ENCODE data around the gene SV2C. TPM values are rescaled to one million over a fixed set of nuclear protein-coding genes. Genes with fewer than 3 reads are reported as not detected.

SV2C gene
- total and polyA plus RNA-seq, 2 of the 13 experiments (the other 11 are each of a cell fraction or from before 2014, with no cell fraction given), result not detected

DNA sequence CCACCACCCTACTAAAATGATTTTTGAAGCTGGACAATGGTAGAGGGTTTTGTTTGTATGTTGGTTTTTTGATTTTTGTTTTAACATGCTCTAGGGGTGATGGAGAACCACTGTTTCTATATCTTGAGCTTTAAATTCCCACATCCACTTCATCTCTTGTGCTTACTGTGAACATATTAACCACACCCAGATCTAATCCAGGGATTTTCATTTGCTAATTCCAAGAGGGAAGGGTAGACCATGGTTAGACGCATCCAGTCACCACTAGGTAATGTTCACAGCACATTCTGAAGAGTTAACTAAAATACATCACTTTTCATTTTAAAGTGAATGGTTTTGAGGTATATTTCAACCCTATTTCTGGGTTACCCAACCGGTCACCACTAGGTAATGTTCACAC is 283.4 kb downstream of the SV2C start:
- H3K9me3 ChIP-seq (ENCODE audit: low read length), result no peaks in the 10 kb centered on the region
- H3K4me2 ChIP-seq (ENCODE audit: low read depth, low read length), result no peak overlapping the region
- H3K27ac ChIP-seq (ENCODE audit: extremely low read length, insufficient read depth, low read length), result no peak overlapping the region
- H3K36me3 ChIP-seq (replicated peaks in 1 of 2; ENCODE audit: control insufficient read depth in 1 of 2, insufficient read depth in 2 of 2, low read length in 2 of 2), result no peaks in the 10 kb centered on the region
- no peak overlapping the region for H2AFZ ChIP-seq (ENCODE audit: low read length)
- no peaks in the 10 kb centered on the region for H4K20me1 ChIP-seq (ENCODE audit: insufficient read depth, low read length)
- ChIA-PET CTCF (ENCODE audit: low intra/inter-chr PET ratio, low total read pairs) (no interaction called here), POLR2A (no interaction called here)
- no peak overlapping the region for H3K4me3 ChIP-seq (replicated peaks in 1 of 3; ENCODE audit: insufficient read depth in 1 of 3, low read depth in 2 of 3, low read length in 3 of 3)
- 46% methylated on average over 2 of the region's 2 CpGs for WGBS (ENCODE audit: low lambda C conversion rate)
- in situ Hi-C loops (cut with HindIII; ENCODE audit: extremely low pct_ligation_motif_present, low pct_unique_long_range_greater_than_20kb), result no loop called here
- no peaks in the 10 kb centered on the region for H3K79me2 ChIP-seq (ENCODE audit: insufficient read depth, low read length)
- no peak overlapping the region for H3K9ac ChIP-seq (ENCODE audit: insufficient read depth, low read depth, low read length)
- peaks cover 1 to 10% of the 10 kb centered on the region in 2 experiments; a peak in 1 of 5 replicates for H3K27me3 ChIP-seq (ENCODE audit: control insufficient read depth in 1 of 2, insufficient read depth in 2 of 2, low read length in 2 of 2)
- peaks cover 13% of the 10 kb centered on the region for H3K4me1 ChIP-seq (ENCODE audit: insufficient read depth, low read length)
- no TSS peak for BruUV-seq (replicated peaks)
- DNase-seq (ENCODE audit: low spot score) (no peak), ATAC-seq (no peak), FAIRE-seq (no peak)
- intact Hi-C loops (cut with micrococcal nuclease; ENCODE audit: unreplicated experiment), result no loop called here
- no peak for TF ChIP-seq ZKSCAN1 (IDR thresholded peaks at IDR 0.05; ENCODE audit: low read length)
- TF ChIP-seq ZNF33B (CRISPR knock-in tag; IDR thresholded peaks at IDR 0.05), result no peak
- no peak for TF ChIP-seq FOXA1 (IDR thresholded peaks at IDR 0.05)
- no peak for TF ChIP-seq FOXA1 (CRISPR knock-in tag; IDR thresholded peaks at IDR 0.05)
- TF ChIP-seq, protein P1, sequence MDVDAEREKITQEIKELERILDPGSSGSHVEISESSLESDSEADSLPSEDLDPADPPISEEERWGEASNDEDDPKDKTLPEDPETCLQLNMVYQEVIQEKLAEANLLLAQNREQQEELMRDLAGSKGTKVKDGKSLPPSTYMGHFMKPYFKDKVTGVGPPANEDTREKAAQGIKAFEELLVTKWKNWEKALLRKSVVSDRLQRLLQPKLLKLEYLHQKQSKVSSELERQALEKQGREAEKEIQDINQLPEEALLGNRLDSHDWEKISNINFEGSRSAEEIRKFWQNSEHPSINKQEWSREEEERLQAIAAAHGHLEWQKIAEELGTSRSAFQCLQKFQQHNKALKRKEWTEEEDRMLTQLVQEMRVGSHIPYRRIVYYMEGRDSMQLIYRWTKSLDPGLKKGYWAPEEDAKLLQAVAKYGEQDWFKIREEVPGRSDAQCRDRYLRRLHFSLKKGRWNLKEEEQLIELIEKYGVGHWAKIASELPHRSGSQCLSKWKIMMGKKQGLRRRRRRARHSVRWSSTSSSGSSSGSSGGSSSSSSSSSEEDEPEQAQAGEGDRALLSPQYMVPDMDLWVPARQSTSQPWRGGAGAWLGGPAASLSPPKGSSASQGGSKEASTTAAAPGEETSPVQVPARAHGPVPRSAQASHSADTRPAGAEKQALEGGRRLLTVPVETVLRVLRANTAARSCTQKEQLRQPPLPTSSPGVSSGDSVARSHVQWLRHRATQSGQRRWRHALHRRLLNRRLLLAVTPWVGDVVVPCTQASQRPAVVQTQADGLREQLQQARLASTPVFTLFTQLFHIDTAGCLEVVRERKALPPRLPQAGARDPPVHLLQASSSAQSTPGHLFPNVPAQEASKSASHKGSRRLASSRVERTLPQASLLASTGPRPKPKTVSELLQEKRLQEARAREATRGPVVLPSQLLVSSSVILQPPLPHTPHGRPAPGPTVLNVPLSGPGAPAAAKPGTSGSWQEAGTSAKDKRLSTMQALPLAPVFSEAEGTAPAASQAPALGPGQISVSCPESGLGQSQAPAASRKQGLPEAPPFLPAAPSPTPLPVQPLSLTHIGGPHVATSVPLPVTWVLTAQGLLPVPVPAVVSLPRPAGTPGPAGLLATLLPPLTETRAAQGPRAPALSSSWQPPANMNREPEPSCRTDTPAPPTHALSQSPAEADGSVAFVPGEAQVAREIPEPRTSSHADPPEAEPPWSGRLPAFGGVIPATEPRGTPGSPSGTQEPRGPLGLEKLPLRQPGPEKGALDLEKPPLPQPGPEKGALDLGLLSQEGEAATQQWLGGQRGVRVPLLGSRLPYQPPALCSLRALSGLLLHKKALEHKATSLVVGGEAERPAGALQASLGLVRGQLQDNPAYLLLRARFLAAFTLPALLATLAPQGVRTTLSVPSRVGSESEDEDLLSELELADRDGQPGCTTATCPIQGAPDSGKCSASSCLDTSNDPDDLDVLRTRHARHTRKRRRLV (CRISPR knock-in tag; IDR thresholded peaks at IDR 0.05), result no peak
- no peak for TF ChIP-seq ATF1 (CRISPR knock-in tag; IDR thresholded peaks at IDR 0.05)
- no peak for TF ChIP-seq HOXA9 (CRISPR knock-in tag; IDR thresholded peaks at IDR 0.05; ENCODE audit: borderline replicate concordance)
- no peak for TF ChIP-seq BORCS8-MEF2B (CRISPR knock-in tag; IDR thresholded peaks at IDR 0.05)
- TF ChIP-seq, protein P2, sequence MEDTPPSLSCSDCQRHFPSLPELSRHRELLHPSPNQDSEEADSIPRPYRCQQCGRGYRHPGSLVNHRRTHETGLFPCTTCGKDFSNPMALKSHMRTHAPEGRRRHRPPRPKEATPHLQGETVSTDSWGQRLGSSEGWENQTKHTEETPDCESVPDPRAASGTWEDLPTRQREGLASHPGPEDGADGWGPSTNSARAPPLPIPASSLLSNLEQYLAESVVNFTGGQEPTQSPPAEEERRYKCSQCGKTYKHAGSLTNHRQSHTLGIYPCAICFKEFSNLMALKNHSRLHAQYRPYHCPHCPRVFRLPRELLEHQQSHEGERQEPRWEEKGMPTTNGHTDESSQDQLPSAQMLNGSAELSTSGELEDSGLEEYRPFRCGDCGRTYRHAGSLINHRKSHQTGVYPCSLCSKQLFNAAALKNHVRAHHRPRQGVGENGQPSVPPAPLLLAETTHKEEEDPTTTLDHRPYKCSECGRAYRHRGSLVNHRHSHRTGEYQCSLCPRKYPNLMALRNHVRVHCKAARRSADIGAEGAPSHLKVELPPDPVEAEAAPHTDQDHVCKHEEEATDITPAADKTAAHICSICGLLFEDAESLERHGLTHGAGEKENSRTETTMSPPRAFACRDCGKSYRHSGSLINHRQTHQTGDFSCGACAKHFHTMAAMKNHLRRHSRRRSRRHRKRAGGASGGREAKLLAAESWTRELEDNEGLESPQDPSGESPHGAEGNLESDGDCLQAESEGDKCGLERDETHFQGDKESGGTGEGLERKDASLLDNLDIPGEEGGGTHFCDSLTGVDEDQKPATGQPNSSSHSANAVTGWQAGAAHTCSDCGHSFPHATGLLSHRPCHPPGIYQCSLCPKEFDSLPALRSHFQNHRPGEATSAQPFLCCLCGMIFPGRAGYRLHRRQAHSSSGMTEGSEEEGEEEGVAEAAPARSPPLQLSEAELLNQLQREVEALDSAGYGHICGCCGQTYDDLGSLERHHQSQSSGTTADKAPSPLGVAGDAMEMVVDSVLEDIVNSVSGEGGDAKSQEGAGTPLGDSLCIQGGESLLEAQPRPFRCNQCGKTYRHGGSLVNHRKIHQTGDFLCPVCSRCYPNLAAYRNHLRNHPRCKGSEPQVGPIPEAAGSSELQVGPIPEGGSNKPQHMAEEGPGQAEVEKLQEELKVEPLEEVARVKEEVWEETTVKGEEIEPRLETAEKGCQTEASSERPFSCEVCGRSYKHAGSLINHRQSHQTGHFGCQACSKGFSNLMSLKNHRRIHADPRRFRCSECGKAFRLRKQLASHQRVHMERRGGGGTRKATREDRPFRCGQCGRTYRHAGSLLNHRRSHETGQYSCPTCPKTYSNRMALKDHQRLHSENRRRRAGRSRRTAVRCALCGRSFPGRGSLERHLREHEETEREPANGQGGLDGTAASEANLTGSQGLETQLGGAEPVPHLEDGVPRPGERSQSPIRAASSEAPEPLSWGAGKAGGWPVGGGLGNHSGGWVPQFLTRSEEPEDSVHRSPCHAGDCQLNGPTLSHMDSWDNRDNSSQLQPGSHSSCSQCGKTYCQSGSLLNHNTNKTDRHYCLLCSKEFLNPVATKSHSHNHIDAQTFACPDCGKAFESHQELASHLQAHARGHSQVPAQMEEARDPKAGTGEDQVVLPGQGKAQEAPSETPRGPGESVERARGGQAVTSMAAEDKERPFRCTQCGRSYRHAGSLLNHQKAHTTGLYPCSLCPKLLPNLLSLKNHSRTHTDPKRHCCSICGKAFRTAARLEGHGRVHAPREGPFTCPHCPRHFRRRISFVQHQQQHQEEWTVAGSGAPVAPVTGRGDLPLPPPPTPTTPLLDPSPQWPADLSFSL (CRISPR knock-in tag; IDR thresholded peaks at IDR 0.05), result no peak
- TF ChIP-seq, protein P3, sequence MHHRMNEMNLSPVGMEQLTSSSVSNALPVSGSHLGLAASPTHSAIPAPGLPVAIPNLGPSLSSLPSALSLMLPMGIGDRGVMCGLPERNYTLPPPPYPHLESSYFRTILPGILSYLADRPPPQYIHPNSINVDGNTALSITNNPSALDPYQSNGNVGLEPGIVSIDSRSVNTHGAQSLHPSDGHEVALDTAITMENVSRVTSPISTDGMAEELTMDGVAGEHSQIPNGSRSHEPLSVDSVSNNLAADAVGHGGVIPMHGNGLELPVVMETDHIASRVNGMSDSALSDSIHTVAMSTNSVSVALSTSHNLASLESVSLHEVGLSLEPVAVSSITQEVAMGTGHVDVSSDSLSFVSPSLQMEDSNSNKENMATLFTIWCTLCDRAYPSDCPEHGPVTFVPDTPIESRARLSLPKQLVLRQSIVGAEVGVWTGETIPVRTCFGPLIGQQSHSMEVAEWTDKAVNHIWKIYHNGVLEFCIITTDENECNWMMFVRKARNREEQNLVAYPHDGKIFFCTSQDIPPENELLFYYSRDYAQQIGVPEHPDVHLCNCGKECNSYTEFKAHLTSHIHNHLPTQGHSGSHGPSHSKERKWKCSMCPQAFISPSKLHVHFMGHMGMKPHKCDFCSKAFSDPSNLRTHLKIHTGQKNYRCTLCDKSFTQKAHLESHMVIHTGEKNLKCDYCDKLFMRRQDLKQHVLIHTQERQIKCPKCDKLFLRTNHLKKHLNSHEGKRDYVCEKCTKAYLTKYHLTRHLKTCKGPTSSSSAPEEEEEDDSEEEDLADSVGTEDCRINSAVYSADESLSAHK (CRISPR knock-in tag; IDR thresholded peaks at IDR 0.05; ENCODE audit: borderline replicate concordance), result no peak
- TF ChIP-seq, protein P4, sequence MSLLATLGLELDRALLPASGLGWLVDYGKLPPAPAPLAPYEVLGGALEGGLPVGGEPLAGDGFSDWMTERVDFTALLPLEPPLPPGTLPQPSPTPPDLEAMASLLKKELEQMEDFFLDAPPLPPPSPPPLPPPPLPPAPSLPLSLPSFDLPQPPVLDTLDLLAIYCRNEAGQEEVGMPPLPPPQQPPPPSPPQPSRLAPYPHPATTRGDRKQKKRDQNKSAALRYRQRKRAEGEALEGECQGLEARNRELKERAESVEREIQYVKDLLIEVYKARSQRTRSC (CRISPR knock-in tag; IDR thresholded peaks at IDR 0.05; ENCODE audit: low read depth), result no peak
